Measurements from ENCODE around the gene RNF25.

The RNF25 gene, protein sequence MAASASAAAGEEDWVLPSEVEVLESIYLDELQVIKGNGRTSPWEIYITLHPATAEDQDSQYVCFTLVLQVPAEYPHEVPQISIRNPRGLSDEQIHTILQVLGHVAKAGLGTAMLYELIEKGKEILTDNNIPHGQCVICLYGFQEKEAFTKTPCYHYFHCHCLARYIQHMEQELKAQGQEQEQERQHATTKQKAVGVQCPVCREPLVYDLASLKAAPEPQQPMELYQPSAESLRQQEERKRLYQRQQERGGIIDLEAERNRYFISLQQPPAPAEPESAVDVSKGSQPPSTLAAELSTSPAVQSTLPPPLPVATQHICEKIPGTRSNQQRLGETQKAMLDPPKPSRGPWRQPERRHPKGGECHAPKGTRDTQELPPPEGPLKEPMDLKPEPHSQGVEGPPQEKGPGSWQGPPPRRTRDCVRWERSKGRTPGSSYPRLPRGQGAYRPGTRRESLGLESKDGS

DNA sequence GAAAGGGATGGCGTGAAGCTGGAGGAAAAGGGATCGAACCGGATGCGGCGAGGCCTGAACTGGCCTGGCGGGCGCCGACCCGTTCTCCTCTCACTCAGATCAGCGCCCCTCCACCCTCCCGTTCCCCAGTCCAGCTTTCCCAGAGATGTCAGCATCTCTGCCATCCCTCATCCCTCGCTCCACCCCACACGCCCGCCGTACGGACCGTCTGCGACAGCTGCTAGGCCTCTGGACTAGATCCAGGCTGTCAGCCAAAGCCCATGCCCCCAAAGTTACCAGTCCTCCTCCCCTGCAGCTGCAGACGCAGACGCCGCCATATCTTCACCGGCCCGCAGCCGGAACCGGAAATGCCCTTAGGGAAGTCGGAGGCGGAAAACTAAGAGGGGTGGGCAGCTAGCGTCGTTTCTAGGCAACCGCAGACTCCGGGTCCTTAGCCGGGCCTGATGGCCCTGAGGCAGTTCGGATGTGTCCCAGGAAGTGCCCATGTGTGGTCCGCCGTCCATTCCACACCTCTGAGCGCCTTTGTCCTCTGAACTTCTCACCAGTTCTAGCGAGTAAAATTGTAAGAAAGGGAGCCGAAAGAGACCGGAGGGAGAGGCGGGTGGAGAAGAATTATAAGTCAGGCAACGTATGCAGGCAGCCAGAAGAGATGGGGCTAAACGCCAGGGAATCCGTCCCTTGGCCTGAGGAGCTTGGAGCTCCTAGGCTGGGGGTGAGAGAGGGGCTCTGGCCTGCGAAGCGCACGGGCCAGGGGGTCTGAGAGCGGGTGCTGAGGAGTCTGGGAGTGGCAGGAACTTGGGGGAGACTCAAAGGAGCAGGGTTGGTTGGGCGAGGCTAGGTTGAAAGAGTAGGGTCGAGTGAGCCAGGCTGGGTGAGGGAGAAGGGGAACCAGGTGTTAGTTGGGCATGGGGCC, at the start of gene RNF25, which contains the start of gene STK36:
RNF25 (minus strand) TSS at position 349 of the 913 bp plus-strand sequence; CDS start at position 317, 32 bp downstream.
STK36 (plus strand) TSS at position 433 of the 913 bp plus-strand sequence. CDS start 744 bp downstream, outside the sequence.
- H3K27ac ChIP-seq: peak within 1 kb of the TSS; percentile 85

DNA sequence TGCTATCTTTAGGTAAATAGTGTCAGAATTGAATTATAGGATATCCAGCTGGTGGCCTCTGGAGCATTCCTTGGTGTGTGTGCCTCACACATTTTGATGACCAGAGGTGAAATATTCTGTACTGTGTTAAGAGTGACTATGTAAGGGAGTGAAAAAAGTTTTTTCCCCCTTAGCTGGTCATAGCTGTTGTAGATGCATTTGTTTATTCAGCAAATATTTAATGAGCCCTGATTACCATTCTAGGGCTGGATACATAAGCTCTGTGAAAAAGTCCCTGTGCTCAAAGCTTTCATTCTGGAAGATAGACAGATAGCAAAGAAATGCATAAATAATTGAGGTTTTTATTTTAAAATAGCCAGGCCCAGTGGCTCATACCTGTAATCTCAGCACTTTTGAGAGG, 49.7 kb upstream of the RNF25 start:
- H3K27ac ChIP-seq: peak overlapping the region; percentile 34
- TF ChIP-seq, protein P1, sequence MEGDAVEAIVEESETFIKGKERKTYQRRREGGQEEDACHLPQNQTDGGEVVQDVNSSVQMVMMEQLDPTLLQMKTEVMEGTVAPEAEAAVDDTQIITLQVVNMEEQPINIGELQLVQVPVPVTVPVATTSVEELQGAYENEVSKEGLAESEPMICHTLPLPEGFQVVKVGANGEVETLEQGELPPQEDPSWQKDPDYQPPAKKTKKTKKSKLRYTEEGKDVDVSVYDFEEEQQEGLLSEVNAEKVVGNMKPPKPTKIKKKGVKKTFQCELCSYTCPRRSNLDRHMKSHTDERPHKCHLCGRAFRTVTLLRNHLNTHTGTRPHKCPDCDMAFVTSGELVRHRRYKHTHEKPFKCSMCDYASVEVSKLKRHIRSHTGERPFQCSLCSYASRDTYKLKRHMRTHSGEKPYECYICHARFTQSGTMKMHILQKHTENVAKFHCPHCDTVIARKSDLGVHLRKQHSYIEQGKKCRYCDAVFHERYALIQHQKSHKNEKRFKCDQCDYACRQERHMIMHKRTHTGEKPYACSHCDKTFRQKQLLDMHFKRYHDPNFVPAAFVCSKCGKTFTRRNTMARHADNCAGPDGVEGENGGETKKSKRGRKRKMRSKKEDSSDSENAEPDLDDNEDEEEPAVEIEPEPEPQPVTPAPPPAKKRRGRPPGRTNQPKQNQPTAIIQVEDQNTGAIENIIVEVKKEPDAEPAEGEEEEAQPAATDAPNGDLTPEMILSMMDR (conservative IDR thresholded peaks at IDR 0.05): no peak

More for the DNA sequence above, at the start of gene RNF25, which contains the start of gene STK36:
- TF ChIP-seq, protein P1 (conservative IDR thresholded peaks at IDR 0.05): no peak

DNA sequence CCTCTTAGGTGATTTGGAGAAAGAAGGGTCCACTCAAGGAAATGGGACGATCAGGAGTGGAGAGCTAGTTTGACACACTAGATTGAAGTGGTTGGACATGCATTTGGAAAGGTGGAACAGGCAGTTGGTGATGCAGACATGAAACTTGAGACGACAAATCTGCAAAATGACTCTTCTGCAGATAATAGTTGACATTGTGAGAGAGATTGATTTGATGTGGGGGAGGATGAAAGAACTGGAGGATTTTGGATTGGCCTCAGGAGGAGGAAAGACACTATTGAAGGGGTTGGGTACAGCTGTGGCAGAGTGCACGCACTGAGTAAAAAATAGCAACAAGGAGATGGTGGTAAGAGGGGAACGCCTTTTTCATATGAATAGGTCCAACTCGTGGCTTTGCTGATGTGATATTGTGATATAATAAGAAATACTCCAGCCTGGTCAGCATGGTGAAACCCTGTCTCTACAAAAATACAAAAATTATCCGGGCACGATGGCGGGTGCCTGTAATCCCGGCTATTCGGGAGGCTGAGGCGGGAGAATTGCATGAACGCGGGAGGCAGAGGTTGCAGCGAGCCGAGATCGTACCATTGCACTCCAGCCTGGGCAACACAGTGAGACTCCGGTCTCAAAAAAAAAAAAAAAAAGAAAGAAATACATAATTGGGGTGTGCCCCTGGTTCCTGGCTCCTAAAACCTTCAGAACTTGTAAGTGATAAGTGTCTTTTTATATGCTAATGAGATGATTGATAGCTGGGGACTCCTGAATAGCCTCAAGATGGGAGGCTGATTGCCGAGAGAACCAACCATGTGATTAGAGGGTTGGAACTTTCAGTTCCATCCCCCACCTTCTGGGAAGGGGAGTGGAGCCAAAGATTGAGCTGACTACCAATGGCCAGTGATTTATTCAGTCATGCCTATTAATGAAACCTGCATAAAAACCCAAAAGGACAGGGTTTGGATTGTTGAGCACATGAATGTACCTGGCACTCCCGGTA, 48.5 kb upstream of the RNF25 start:
- TF ChIP-seq, protein P1 (conservative IDR thresholded peaks at IDR 0.05): no peak
- H3K27ac ChIP-seq: peak overlapping the region; percentile 34; the same call in 1 of the 2 replicates

DNA sequence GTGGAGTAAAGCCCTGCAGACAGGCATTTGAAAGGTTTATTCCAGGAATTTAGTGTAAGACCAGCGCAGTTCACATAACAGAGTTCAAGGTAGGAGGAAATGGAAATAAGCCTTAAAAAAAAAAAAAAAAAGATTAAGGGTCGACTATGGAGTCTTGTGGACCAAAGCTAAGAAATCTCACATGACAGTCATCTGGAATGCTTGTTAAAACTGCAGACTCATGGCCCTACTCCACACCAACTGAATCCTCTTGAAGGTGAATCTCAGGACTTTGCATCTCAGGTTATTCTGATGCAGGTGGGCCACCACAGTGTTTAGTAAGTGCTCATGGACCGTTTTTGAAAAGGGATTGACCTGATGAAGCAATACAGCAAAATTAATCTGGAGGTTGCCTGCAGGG, 47.7 kb upstream of the RNF25 start:
- TF ChIP-seq, protein P1 (conservative IDR thresholded peaks at IDR 0.05): no peak
- no peak overlapping the region for H3K27ac ChIP-seq

DNA sequence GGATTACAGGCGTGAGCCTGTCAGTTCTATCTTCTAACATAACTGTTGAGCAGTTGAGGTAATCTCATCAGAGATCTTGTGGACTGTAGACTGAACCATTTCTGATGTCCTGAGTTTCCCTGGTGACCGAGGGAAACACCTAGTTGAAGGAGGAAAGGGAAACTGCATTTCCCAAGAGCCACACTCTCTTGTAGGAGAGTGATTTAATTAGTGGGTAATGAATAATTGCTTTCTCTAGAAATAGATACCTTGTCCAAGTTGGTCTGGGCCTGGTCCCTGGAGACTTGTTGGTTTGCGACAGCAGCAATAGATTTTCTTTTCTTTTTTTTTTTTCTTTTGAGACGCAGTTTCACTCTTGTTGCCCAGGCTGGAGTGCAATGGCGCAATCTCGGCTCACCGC, 46.3 kb upstream of the RNF25 start:
- H3K27ac ChIP-seq: no peak overlapping the region
- TF ChIP-seq, protein P1 (conservative IDR thresholded peaks at IDR 0.05): no peak

DNA sequence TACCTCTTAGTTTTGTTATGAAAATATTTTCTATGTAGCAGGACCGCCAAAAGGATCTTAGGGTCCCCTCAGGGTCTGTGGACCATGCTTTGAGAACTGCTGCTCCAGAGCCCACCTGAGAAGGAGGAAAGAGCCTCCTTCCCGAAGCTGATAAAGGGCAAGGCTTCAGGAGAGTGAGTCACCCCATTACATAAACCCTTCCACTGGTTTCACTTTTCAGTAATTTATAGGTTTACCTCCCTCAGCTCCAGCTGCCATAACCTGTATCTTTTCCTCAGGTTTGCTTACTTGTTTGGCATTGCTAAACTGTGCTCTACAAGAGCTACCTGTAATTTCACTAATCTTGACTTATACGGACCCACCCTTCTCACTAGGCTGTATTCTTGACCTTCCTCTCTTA, 45.5 kb upstream of the RNF25 start:
- no peak overlapping the region for H3K27ac ChIP-seq
- TF ChIP-seq, protein P1 (conservative IDR thresholded peaks at IDR 0.05): no peak

All from VCaP (cell line).